GM10847 (cell line): ENCODE results near the gene KCNJ18.
"Not testable (repeated sequence)": the region's sequence is repeated elsewhere in the genome, so short reads cannot be mapped to it uniquely, and the experiment has no call there.

Experiments
- POLR2A ChIP-seq: IDR thresholded peaks from 2 replicates; pipeline ENCODE4 v1.6.1; 2011; ENCODE audit not compliant: insufficient read length; ENCODE audit errors: extremely low read depth

Gene KCNJ18

DNA sequence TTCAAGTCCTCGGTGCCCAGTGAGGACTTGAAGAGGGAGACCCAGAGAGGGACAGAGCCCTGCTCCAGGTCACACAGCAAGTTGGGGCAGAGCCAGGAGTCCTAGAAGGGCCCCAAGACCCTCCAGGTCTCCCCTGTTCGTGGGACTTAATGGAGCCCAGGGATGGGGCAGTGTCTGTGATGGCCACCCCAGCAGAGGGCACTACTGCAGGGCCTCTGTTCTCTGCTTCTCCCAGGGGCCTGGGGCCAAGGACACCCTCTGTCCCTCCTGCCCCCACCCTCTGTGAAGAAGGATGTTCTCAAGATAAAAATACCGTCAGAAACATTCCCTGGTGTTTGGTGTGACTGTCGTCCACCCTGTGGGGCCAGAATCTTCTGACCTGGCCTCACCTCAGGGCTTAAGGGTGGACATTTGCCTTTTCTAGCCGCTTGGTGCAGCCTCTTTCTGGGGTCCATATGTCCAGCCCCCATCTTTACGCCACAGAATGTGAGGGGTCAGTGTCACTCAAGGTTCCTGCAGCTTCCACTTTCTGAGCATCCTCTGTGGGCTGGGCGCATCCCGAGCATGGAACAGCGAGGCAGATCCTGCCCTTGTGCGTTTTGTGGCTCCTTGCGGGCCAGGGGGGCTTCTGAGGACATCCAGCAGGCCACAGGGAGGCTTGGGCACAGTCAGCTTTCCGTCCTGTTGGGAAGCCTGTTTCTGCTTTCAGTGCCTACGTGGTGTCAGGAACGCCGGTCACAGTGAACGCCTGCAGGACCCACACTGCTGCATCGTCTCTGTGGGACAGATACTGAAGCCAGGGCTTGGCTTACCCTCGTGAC lies at the start of gene KCNJ18:
KCNJ18 (plus strand) TSS at position 641 of the 821 bp plus-strand sequence. CDS start 10,264 bp downstream, outside the sequence.
- not testable (repeated sequence) for TF ChIP-seq POLR2A

DNA sequence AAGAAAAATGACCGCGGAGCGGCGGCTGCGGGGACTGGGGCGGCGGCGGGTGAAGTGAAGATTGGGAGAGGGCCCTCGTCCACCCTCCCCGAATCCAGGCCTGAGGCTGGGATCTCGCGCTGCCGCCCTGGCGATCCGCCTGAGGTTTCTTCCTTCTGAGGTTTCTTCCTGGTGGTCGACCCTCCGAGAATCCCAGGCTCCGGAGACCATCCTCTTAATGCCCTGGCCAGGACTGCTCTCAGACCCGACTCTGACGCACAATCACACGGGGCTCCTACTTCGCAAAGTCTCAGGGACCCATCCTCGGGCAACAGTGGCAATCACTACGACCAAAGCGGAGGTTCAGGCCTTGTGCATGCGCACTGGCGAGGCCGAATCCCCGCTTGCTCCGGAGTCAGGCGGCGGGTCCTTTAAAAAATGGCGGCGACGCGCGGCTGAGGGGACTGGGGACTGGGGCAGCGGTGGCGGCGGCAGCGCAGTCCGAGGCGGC lies 18.0 kb upstream of the KCNJ18 start:
- no peak for TF ChIP-seq POLR2A

DNA sequence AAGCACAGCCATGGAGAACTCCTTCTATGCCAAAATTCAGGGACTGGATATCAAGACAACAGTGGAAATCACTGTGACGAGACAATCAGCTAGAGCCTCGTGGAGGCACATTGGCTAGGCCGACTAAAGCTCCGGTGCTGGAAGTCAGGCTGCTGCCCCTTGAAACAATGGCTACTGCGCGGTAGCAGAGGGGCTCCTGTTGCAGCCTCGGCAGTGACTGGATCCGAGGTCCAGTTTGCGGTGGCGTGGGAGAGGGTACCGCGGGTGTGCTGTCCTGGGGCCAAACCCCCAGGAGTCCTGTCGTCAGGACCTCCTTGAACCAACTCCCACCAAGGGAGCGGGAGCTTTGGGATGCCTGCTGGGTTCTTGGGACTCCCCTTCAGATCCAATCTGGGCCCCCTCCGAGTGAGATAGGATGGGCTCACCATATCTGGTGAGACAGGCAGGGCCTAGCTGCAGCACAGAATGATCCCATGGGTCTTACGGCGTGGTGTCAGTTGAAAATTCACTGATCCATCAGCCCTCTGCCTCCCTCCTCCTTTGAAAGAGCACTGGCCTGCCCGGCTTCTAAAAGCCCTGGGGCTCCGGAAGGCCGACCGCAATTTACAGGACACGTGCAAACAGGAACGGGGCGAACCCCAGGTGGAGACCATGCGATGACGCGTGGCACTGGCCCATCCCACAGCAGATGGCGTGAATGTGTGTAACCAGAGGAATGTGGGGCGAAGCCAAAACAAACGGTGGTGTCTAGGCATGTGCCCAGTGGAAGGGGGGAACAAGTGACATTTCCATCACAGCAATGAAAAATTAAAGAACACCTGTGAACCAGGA lies 15.8 kb upstream of the KCNJ18 start:
- TF ChIP-seq POLR2A: no peak

DNA sequence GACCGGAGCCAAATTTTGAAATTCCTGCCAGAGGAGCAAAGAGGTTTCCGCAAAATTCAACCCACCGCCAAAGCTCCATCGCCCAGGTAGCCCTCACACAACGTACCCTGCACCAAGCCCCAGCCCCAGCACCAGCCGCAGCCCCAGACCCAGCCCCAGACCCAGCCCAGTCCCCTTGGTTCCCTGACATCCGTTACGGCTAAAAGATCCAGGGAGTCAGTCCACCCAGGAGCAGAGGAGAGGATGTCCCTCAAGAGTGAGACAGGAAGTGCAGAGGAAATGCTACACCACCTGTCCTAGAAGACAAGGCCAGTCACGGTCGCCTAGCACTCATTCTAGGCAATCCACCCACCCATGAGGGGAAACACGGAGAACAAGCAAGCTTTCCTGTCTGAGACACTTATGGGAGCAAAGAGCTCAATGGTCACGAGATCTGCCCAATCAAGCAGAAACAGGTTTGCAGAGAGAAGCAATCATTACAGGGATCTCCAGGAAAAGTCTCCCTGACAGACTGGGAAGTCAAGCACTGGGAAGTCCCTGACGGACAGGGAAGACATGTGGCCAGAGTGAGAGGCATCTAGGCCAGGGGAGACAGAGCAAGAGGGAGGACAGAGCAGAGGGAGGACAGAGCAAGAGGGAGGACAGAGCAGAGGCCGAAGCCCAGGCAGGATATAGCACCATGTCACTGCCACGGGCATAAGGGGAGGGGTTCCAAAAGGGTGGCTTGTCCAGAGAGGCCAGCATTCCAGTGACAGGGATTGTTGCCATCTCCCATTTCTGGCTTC lies 15.0 kb upstream of the KCNJ18 start:
- no peak for TF ChIP-seq POLR2A

DNA sequence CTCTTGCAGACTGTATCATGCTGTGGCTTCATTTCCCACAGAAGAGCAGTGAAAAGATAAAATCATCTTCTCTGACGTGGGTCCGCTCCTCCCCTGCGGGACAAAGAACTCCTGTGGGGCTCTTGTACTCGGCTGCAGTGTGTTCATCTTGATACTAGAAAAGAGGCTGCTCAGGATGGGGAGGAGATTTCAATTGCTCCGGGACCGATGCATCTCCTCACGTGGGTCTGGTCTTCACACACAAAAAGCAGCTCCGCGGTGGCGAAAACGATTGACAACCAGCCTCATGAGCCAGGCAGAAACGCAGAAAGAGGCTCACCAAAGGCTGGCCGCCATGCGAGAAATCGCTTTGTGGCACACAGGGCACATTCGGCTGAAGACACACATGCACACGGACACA lies 14.4 kb upstream of the KCNJ18 start:
- TF ChIP-seq POLR2A: no peak

DNA sequence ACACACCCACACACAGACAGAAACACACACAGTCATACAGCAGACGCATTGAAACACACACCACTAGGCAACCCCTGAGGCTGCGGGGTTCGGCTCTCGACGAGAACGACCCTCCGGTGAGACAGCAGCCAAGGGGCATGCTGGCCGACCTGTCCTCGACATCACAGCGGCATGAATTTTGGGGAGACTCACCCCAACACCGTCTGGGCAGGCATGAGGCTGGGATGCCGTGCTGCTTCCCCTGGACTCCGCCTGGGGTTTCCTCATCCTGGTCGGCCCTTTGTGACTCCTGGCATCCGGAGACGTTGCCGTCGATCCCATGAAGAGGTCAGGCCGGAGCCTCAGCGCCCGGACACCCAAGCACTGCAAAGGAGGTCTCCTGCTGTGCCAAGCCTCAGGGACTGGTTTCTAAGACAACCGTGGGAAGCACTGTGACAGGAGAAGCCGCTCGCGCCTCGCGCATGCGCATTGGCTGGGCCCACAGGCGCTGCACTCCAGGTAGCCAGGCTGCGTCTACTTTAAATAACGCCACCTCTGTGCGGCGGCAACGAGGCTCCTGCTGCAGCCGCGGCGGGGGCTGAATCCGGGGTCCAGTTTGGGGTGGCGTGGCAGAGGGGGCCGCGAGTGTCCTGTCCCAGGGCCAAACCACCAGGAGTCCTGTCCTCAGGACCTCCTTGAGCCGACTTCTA lies 13.8 kb upstream of the KCNJ18 start:
- no peak for TF ChIP-seq POLR2A

DNA sequence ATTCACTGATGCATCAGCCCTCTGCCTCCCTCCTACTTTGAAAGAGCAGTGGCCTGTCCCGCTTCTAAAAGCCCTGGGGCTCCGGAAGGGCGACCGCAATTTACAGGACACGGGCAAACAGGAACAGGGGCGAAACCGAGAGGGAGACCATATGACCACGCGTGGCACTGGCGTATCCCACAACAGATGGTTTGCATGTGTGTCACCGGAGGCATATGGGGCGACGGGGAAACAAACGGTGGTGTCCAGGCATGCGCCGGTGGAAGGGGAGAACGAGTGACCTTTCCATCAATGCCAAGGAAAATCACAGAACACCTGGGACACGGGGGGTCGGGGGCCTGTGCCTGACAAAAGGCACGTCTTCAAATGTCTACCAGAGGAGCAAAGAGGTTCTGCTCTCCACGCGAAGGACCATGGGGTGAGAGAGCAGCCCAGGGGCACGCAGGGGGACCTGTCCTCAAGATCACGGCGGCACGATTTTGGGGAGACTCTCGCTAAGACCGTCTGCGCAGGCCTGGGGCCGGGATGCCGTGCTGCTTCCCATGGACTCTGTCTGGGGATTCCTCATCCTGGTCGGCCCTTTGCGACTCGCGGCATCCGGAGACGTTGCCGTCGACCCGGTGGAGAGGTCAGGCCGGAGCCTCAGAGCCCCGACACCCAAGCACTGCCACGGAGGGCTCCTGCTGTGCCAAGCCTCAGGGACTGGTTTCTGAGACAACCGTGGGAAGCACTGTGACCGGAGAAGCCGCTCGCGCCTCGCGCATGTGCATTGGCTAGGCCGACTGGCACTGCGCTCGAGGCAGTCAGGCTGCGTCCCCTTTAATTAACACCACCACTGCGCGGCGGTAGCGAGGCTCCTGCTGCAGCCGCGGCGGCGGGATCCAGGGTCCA lies 12.8 kb upstream of the KCNJ18 start:
- no peak for TF ChIP-seq POLR2A

DNA sequence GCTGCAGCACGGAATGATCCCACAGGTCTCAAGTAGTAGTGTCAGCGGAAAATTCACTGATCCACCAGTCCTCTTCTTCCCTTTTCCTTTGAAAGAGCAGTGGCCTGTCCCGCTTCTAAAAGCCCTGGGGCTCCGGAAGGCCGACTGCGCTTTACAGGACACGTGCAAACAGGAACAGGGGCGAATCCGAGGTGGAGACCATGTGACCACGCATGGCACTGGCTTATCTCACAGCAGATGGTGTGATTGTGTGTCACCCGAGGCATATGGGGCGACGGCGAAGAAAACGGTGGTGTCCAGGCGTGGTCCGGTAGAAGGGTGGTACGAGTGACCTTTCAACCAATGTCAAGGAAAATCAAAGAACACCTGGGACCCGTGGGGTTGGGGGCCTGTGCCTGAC lies 12.0 kb upstream of the KCNJ18 start:
- TF ChIP-seq POLR2A: no peak

DNA sequence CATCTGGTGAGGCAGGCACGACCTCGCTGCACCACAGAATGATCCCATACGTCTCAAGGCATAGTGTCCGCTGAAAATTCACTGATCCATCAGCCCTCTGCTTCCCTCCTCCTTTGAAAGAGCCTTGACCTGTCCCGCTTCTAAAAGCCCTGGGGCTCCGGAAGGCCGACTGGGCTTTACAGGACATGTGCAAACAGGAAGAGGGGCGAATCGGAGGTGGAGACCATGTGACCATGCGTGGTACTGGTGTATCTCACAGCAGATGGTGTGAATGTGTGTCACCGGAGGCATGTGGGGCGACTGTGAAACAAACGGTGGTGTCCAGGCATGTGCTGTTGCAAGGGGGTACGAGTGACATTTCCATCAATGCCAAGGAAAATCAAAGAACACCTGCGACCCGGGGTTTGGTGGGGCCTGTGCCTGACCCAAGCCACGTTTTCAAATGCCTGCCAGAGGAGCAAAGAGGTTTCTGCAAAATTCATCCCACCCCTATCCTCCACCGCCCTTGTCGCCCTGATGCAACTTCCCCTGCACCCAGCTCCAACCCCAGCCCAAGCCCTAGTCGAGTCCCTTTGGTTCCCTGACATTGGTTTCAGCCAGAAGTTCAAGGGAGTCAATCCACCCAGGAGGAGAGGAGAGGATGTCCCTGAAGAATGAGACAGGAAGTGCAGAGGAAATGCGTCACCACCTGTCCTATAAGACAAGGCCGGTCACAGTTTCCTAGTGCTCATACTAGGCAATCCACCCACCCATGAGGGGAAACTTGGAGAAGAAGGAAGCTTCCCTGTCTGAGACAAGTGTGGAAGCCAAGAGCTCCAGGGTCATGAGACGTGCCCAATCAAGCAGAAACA lies 5.9 kb upstream of the KCNJ18 start:
- no peak for TF ChIP-seq POLR2A

DNA sequence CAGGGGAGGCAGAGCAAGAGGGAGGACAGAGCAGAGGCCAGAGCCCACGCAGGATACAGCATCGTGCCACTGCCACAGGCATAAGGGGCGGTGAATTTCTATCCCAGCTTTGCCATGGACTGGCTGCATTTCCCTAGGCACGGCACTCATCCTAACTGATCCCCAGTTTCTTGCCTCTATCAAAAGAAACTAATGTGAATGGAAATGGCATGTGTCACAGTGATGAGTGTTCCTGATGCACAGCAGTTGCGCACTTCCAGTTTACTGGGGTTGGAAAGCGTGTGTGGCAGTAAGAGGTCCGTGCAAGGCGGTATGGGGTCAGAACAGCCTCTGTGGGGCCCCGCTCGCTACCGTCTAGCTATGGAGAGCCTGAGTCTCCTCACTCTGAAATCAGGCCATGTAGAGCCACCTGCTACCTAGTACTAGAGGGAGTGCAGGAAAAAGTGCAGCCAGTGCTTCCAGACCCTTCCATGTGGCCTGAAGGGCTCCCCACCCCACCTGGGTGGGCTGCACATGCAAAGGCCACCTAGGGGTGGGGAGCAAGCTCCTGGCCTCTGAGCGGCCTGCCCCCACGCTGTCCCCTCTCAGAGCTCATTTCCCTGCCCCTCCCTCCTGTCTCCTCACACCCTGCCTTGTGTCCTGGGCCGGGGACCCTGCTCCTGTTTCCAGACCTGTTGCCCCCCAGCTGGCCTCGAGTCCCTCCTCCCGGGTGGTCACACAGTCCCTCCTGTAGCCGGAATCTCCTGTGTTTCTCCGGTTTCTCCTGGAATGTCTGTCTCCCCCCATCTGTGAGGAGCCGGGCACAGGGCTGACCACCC lies 5.0 kb upstream of the KCNJ18 start:
- no peak for TF ChIP-seq POLR2A

DNA sequence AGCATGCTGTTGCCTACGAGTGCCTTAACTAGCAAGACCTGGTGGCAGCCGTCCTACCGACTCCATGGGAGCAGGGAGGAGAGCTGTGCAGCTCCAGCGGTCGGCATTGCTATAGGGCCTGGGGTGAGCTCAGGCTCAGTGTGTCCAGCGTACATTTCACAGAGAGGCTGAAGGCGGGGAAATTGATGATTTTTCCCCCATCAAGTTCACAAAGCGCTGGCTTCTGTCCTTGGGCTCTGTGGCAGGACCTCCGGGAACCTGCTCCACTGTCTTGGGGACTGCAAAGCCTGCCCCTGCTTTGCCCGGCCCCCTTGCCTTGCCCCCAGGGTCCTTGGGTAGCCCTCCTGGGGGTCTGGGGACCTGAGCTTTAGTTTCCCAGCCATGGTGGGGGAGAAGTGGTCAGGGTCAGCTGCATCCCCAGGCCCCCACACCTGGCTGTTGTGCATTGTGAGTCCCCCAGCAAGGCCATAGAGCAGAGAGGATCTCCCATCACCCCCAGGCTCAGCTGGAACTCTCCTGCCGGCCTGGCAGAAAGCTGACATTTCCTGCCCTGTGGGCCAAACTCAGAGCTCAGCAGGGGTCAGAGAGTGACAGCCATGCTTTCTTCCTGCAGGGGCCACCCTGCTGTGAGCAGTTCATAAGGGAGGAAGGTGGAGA lies 3.9 kb upstream of the KCNJ18 start:
- TF ChIP-seq POLR2A: no peak
